Astrocyte of the spinal cord (primary cell): ENCODE data around the gene AIF1.

Experiments
- DNase-seq: peaks from one replicate; pipeline ENCODE4 v3.0.0; 2011; ENCODE audit warnings: low read depth, low spot score
- H3K4me3 ChIP-seq: 2 replicates; pipeline ENCODE4 v1.5.1; 2011; ENCODE audit warnings: low read depth, mild to moderate bottlenecking, low read length, moderate library complexity
- CTCF ChIP-seq: IDR thresholded peaks from 2 replicates; pipeline ENCODE4 v1.5.1; 2012; ENCODE audit warnings: low read depth, mild to moderate bottlenecking, low read length, inconsistent platforms
- in situ Hi-C: cut with HindIII; loops from 2 replicates; pipeline ENCODE4 v1.10.0; 2017; ENCODE audit warnings: low sequenced_read_pairs

AIF1 gene

GRCh38 chr6:31659649-31660380 is 44.8 kb downstream of the AIF1 start:
- H3K4me3 ChIP-seq = peak overlapping the region; percentile 61
- no peak for DNase-seq
- in situ Hi-C loops = no loop called here
- no peak for TF ChIP-seq CTCF

GRCh38 chr6:31660381-31661261 is 45.6 kb downstream of the AIF1 start, which contains the start of gene C6orf47:
TSS of gene C6orf47 (minus strand) at chr6:31660778. CDS start at chr6:31659947, 831 bp downstream.
- peak within 1 kb of the TSS; percentile 61 for H3K4me3 ChIP-seq
- TF ChIP-seq CTCF = no peak
- peak; percentile 80 for DNase-seq
- in situ Hi-C loops = no loop called here

DNA sequence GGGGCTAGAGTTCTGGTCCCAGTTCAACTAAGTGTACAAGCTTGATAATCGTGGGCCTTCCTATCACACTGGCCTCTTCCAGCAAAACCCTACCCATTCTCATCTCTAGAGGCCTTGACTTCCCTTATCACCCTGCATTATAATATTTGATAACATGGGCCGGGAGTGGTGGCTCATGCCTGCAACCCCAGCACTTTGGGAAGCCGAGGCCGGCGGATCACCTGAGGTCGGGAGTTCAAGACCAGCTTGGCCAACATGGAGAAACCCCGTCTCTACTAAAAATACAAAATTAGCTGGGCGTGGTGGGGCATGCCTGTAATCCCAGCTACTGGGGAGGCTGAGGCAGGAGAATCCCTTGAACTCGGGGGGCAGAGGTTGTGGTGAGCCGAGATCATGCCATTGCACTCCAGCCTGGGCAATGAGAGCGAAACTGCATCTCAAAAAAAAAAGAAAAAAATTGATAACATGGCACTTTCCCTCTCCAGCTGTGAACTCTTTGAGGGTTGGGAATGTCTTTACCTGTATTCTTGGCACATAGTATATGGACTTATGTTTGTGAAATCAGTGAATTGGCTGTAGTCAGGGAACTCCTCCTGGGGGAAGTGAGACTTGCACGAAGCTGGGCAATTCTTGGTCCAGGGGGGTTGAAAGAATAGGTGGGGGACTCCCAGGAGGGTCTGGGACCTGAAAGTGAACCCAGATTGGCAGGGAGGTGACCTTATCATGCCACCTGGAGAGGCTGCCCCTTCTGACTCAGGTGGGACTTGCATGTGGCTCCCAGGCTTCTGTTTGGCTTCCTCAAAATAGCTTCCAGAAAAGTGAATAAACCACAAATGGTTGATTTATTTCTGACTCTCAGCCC is 46.5 kb downstream of the AIF1 start:
- TF ChIP-seq CTCF = no peak
- in situ Hi-C loops = no loop called here
- no peak overlapping the region for H3K4me3 ChIP-seq
- no peak for DNase-seq

DNA sequence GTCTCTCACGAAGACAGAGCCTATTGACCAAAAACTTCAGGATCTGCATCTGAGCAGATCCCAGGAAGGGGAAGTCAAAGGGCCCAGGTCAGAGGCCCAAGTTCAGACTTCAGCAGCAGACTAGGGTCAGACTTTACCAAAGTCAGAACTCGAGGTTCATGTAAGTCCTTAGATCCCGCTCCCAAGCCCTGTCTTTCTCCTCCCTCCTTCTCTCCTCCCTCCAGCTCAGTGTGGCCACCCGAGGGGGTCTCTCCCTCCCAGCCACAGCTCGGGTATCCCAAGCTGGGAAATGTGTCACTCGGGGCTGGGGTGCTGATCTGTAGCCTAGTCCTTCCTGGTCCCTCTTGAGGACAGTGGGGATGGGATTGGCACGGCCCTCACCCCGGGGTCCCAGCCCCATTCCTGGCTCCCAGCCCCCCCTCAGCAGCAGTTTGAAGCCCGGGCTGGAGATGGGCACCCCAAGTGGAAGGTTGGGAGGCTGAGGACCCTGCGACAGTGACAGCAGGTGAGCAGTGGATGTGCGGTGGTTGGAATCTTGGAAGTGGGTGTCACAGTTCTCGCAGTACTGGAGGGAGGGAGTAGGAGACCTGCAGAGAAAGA is 47.2 kb downstream of the AIF1 start:
- in situ Hi-C loops = no loop called here
- TF ChIP-seq CTCF = no peak
- no peak overlapping the region for H3K4me3 ChIP-seq
- no peak for DNase-seq

- peak overlapping the region; percentile 96 for H3K4me3 ChIP-seq
- no peak for DNase-seq
- no peak for TF ChIP-seq CTCF
- in situ Hi-C loops = no loop called here
Observed at GRCh38 chr6:31663126-31663960, 48.3 kb downstream of the AIF1 start.
